Neural progenitor cell (in vitro differentiated cells): ENCODE results near the gene REEP3. TPM values are rescaled to one million over a fixed set of nuclear protein-coding genes. Genes with fewer than 3 reads are reported as not detected.

ENCODE experiments used
- DNase-seq: peaks from one replicate; pipeline ENCODE4 v3.0.0-alpha.2; 2016; ENCODE audit warnings: low spot score
- H2AFZ ChIP-seq: fragments of 200-600 bp; sonication (generic); replicated peaks from 2 replicates; pipeline ENCODE4 v1.6.1; 2016; ENCODE audit warnings: antibody characterized with exemption
- H3F3A ChIP-seq: fragments of 200-600 bp; sonication (generic); 2 replicates; pipeline ENCODE4 v1.6.1; 2016; ENCODE audit warnings: antibody characterized with exemption, low read depth
- H3K27ac ChIP-seq: fragments of 200-600 bp; sonication (generic); 2 replicates; pipeline ENCODE4 v1.5.1; 2016; ENCODE audit warnings: mild to moderate bottlenecking
- H3K27me3 ChIP-seq: fragments of 200-600 bp; sonication (generic); 2 replicates; pipeline ENCODE4 v1.6.1; 2016; ENCODE audit warnings: mild to moderate bottlenecking, moderate library complexity
- H3K36me3 ChIP-seq: fragments of 200-600 bp; sonication (generic); 2 replicates; pipeline ENCODE4 v1.5.1; 2016
- H3K4me1 ChIP-seq: fragments of 200-600 bp; sonication (generic); 2 replicates; pipeline ENCODE4 v1.6.1; 2016; ENCODE audit warnings: mixed run types
- H3K4me2 ChIP-seq: fragments of 200-600 bp; sonication (generic); 2 replicates; pipeline ENCODE4 v1.6.1; 2016
- H3K4me3 ChIP-seq: fragments of 200-600 bp; sonication (generic); 2 replicates; pipeline ENCODE4 v1.5.1; 2016
- H3K79me2 ChIP-seq: fragments of 200-600 bp; sonication (generic); 2 replicates; pipeline ENCODE4 v1.6.1; 2016; ENCODE audit warnings: low read depth
- H3K9ac ChIP-seq: fragments of 200-600 bp; sonication (generic); 2 replicates; pipeline ENCODE4 v1.6.1; 2016
- H3K9me3 ChIP-seq: fragments of 200-600 bp; sonication (generic); 2 replicates; pipeline ENCODE4 v1.5.1; 2016; ENCODE audit warnings: low read depth
- H4K20me1 ChIP-seq: fragments of 200-600 bp; sonication (generic); 2 replicates; pipeline ENCODE4 v1.6.1; 2016; ENCODE audit warnings: low read depth
- H3K27ac Mint-ChIP-seq: 3 replicates; pipeline ENCODE4 v1.8.0; 2021; ENCODE audit warnings: mixed read lengths
- H3K27me3 Mint-ChIP-seq: 2 replicates; pipeline ENCODE4 v1.8.0; 2022; ENCODE audit warnings: low read depth, mild to moderate bottlenecking, inconsistent platforms, moderate library complexity, mixed read lengths; ENCODE audit not compliant: insufficient read depth
- H3K36me3 Mint-ChIP-seq: 3 replicates; pipeline ENCODE4 v1.8.0; 2021; ENCODE audit warnings: mixed read lengths
- H3K4me1 Mint-ChIP-seq: 3 replicates; pipeline ENCODE4 v1.8.0; 2021; ENCODE audit warnings: mixed read lengths
- H3K4me3 Mint-ChIP-seq: 3 replicates; pipeline ENCODE4 v1.8.0; 2021; ENCODE audit warnings: mild to moderate bottlenecking, moderate library complexity, mixed read lengths
- H3K9me3 Mint-ChIP-seq: 3 replicates; pipeline ENCODE4 v1.8.0; 2020; ENCODE audit warnings: mixed read lengths
- EZH2 ChIP-seq: fragments of 200-600 bp; sonication (generic); IDR thresholded peaks from 2 replicates; pipeline ENCODE4 v1.6.1; 2017; ENCODE audit warnings: antibody characterized with exemption, mild to moderate bottlenecking, moderate library complexity
- EZH2phosphoT487 ChIP-seq: fragments of 200-600 bp; sonication (generic); IDR thresholded peaks from 2 replicates; pipeline ENCODE4 v1.6.1; 2017; ENCODE audit warnings: antibody characterized with exemption
- total RNA-seq: library from RNA; depleted of rRNA; stranded (reverse); fragments of >200 nt; gene quantifications from 2 replicates; pipeline ENCODE4 v1.2.3, GENCODE V29; 2015; ENCODE audit warnings: low replicate concordance
- TF ChIP-seq, protein P1 (sequence below): fragments of 200-600 bp; sonication (generic); IDR thresholded peaks from 2 replicates; pipeline ENCODE4 v1.5.1; 2017; ENCODE audit warnings: antibody characterized with exemption, mild to moderate bottlenecking

The REEP3 gene
- total RNA-seq, 1 donor from 2014 or later, result 42.0 TPM

DNA sequence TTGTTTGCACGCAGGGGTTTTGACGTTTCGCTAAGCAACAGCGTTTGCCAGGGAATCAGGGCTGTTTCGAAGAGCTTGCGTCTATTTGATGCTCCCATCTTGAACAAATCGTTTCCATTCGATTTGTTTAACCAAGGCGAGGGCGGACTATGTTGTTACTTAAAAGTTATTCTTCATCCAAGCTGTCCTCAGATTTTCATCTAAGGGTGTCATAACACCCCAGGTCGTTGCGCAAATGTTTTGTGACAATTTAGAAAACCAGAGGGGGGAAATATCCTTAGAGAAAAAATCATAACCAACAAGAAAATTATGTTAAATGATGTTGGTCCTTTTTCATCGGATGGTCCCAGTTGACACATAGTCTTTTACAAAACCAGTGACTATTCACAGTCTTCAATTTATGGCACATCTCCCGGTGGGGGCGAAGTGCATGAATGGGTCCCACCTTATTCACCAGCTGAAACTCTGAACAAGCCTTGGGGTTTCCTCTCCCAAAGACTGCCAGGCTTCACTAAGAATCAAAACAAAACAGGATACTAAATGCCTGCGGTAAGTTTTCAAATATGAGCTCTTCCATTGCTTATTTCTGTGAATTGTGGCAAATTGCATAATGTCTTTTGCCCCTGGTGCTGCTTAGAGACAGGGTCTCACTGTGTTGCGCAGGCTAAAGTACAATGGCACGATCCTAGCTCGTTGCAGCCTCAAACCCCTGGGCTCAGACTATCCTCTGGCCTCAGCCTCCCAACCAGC lies 109.9 kb downstream of the REEP3 start:
- no peaks in the 10 kb centered on the region for H3K9me3 ChIP-seq
- H3K27me3 Mint-ChIP-seq, result peaks cover 5% of the 10 kb centered on the region
- no peaks in the 10 kb centered on the region for H3K27me3 ChIP-seq
- H3K27ac Mint-ChIP-seq, result peak overlapping the region; percentile 96
- H3K9me3 Mint-ChIP-seq, result no peaks in the 10 kb centered on the region
- H3K9ac ChIP-seq, result no peak overlapping the region
- peak overlapping the region; percentile 96 for H3K27ac ChIP-seq
- peak overlapping the region; percentile 56 for H3K4me3 ChIP-seq
- TF ChIP-seq EZH2 (no peak), EZH2phosphoT487 (no peak)
- TF ChIP-seq, protein P1, sequence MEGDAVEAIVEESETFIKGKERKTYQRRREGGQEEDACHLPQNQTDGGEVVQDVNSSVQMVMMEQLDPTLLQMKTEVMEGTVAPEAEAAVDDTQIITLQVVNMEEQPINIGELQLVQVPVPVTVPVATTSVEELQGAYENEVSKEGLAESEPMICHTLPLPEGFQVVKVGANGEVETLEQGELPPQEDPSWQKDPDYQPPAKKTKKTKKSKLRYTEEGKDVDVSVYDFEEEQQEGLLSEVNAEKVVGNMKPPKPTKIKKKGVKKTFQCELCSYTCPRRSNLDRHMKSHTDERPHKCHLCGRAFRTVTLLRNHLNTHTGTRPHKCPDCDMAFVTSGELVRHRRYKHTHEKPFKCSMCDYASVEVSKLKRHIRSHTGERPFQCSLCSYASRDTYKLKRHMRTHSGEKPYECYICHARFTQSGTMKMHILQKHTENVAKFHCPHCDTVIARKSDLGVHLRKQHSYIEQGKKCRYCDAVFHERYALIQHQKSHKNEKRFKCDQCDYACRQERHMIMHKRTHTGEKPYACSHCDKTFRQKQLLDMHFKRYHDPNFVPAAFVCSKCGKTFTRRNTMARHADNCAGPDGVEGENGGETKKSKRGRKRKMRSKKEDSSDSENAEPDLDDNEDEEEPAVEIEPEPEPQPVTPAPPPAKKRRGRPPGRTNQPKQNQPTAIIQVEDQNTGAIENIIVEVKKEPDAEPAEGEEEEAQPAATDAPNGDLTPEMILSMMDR, result no peak
- no peaks in the 10 kb centered on the region for H3K36me3 ChIP-seq
- H3K79me2 ChIP-seq, result no peaks in the 10 kb centered on the region
- peaks cover 35% of the 10 kb centered on the region for H3K4me1 Mint-ChIP-seq
- peak overlapping the region; percentile 94 for H3K4me3 Mint-ChIP-seq
- H3F3A ChIP-seq, result peaks cover 41% of the 10 kb centered on the region
- peaks cover 25% of the 10 kb centered on the region for H3K4me1 ChIP-seq
- DNase-seq, result no peak
- peak overlapping the region; percentile 79 for H3K4me2 ChIP-seq
- H3K36me3 Mint-ChIP-seq, result no peaks in the 10 kb centered on the region
- H4K20me1 ChIP-seq, result no peaks in the 10 kb centered on the region
- peak overlapping the region; percentile 45 for H2AFZ ChIP-seq

- peaks cover 34% of the 10 kb centered on the region for H3K4me1 Mint-ChIP-seq
- Histone ChIP-seq H4K20me1 (no peaks in the 10 kb centered on the region), H3K4me3 (no peak overlapping the region), H3K27me3 (no peaks in the 10 kb centered on the region), H3F3A (peaks cover 41% of the 10 kb centered on the region), H3K9me3 (no peaks in the 10 kb centered on the region), H3K79me2 (no peaks in the 10 kb centered on the region), H3K9ac (no peak overlapping the region), H2AFZ (no peak overlapping the region), H3K4me2 (no peak overlapping the region), H3K4me1 (peaks cover 25% of the 10 kb centered on the region), H3K27ac (no peak overlapping the region), H3K36me3 (no peaks in the 10 kb centered on the region)
- peak overlapping the region; percentile 63 for H3K4me3 Mint-ChIP-seq
- H3K36me3 Mint-ChIP-seq, result no peaks in the 10 kb centered on the region
- no peak for DNase-seq
- TF ChIP-seq, protein P1, result no peak
- no peak for TF ChIP-seq EZH2phosphoT487
- TF ChIP-seq EZH2, result no peak
- peaks cover 5% of the 10 kb centered on the region for H3K27me3 Mint-ChIP-seq
- no peak overlapping the region for H3K27ac Mint-ChIP-seq
- no peaks in the 10 kb centered on the region for H3K9me3 Mint-ChIP-seq
These were observed 110.8 kb downstream of the REEP3 start for GRCh38 chr10:63631991-63632390.

GRCh38 chr10:63633677-63634487 lies 112.7 kb downstream of the REEP3 start:
- Histone ChIP-seq H3K9me3 (no peaks in the 10 kb centered on the region), H3K4me2 (no peak overlapping the region), H3K27me3 (no peaks in the 10 kb centered on the region), H3K4me3 (no peak overlapping the region), H3K4me1 (peaks cover 10% of the 10 kb centered on the region), H2AFZ (no peak overlapping the region), H3K36me3 (no peaks in the 10 kb centered on the region), H3K27ac (no peak overlapping the region), H4K20me1 (no peaks in the 10 kb centered on the region), H3K9ac (no peak overlapping the region), H3K79me2 (no peaks in the 10 kb centered on the region), H3F3A (peaks cover 29% of the 10 kb centered on the region)
- TF ChIP-seq, protein P1, result peak; percentile 46
- no peak for TF ChIP-seq EZH2
- H3K27me3 Mint-ChIP-seq, result peaks cover 5% of the 10 kb centered on the region
- no peaks in the 10 kb centered on the region for H3K9me3 Mint-ChIP-seq
- DNase-seq, result peak; percentile 28
- no peaks in the 10 kb centered on the region for H3K36me3 Mint-ChIP-seq
- peaks cover 18% of the 10 kb centered on the region for H3K4me1 Mint-ChIP-seq
- H3K4me3 Mint-ChIP-seq, result no peak overlapping the region
- no peak overlapping the region for H3K27ac Mint-ChIP-seq
